HepG2 (cell line): ENCODE measurements around the gene GSDMA. TPM values are rescaled to one million over a fixed set of nuclear protein-coding genes. Genes with fewer than 3 reads are reported as not detected.
A peak's percentile ranks its signal among the peaks of the same experiment; 100 is the strongest.
"Not testable (repeated sequence)": the region's sequence is repeated elsewhere in the genome, so short reads cannot be mapped to it uniquely, and the experiment has no call there.

Experiments used
- ATAC-seq: fragments of 200-7000 bp; cut with Tn5 transposase; 3 replicates; pipeline ENCODE4 v1.9.1; 2020; ENCODE audit warnings: mild to moderate bottlenecking, moderate library complexity
- BruUV-seq: library from RNA; stranded (reverse); fragments of 400-500 nt; replicated peaks from 2 replicates; lab custom pipeline; 2021; lab: Mats Ljungman, UMichigan
- CTCF ChIA-PET: fragments of 300-600 bp; formaldehyde crosslinking; extraction: SDS; loops from one replicate; lab custom pipeline; 2021; ENCODE audit warnings: low total read pairs, inconsistent platforms, low intra/inter-chr PET ratio; lab: Yijun Ruan, JAX
- POLR2A ChIA-PET: fragments of 350-600 bp; sonication (Branson Sonifier 250); formaldehyde crosslinking; loops from one replicate; lab custom pipeline; 2020; ENCODE audit warnings: antibody characterized with exemption, inconsistent platforms; lab: Yijun Ruan, JAX
- DNase-seq: peaks from one replicate; pipeline ENCODE4 v3.0.0-alpha.2; 2015; ENCODE audit warnings: low spot score
- FAIRE-seq: peaks from 3 replicates; lab custom pipeline; 2011; peaks lifted over from hg19 to GRCh38; lab: Jason Lieb, UNC
- H2AFZ ChIP-seq: one replicate; pipeline ENCODE4 v1.6.1; 2011; ENCODE audit warnings: low read length, inconsistent platforms
- H3K27ac ChIP-seq: fragments of 300-600 bp; 3 replicates; pipeline ENCODE4 v1.8.0; 2011; ENCODE audit warnings: mixed run types, mild to moderate bottlenecking, mixed read lengths, low read length, inconsistent platforms; ENCODE audit not compliant: insufficient read depth; ENCODE audit errors: extremely low read length
- H3K27me3 ChIP-seq, 2 experiments: fragments of 200-600 bp in 1 of 2; 2 replicates in 1 of 2; 3 replicates in 1 of 2; pipeline versions ENCODE4 v1.6.0 to v1.8.0; 2011; ENCODE audit warnings: low read length in 2 of 2, mild to moderate bottlenecking in 2 of 2, moderate library complexity in 2 of 2, inconsistent platforms in 1 of 2; ENCODE audit not compliant: insufficient read depth in 2 of 2, control insufficient read depth in 1 of 2
- H3K36me3 ChIP-seq, 2 experiments: fragments of 200-600 bp in 1 of 2; replicated peaks in 1 of 2; 2 replicates in 1 of 2; 3 replicates in 1 of 2; pipeline versions ENCODE4 v1.5.1 to v1.8.0; 2011; ENCODE audit warnings: low read length in 2 of 2, inconsistent platforms in 1 of 2; ENCODE audit not compliant: insufficient read depth in 2 of 2, control insufficient read depth in 1 of 2
- H3K4me1 ChIP-seq: 2 replicates; pipeline ENCODE4 v1.5.1; 2012; ENCODE audit warnings: low read length, inconsistent platforms; ENCODE audit not compliant: insufficient read depth
- H3K4me2 ChIP-seq: 2 replicates; pipeline ENCODE4 v1.6.0; 2011; ENCODE audit warnings: low read depth, low read length, inconsistent platforms
- H3K4me3 ChIP-seq, 3 experiments: fragments of 200-600 bp in 1 of 3; sonication (generic), shearing (Covaris generic) in 1 of 3; replicated peaks in 1 of 3; 2 replicates each; pipeline ENCODE4 v1.5.1; 2011 to 2016; ENCODE audit warnings: low read length in 3 of 3, inconsistent platforms in 2 of 3, low read depth in 2 of 3, mild to moderate bottlenecking in 2 of 3, control low read depth in 1 of 3, mixed read lengths in 1 of 3; ENCODE audit not compliant: insufficient read depth in 1 of 3
- H3K79me2 ChIP-seq: one replicate; pipeline ENCODE4 v1.6.1; 2011; ENCODE audit warnings: low read length, inconsistent platforms; ENCODE audit not compliant: insufficient read depth
- H3K9ac ChIP-seq: 2 replicates; pipeline ENCODE4 v1.6.0; 2011; ENCODE audit warnings: mild to moderate bottlenecking, low read depth, low read length, inconsistent platforms; ENCODE audit not compliant: insufficient read depth
- H3K9me3 ChIP-seq: 2 replicates; pipeline ENCODE4 v1.5.1; 2012; ENCODE audit warnings: mild to moderate bottlenecking, low read length
- H4K20me1 ChIP-seq: 2 replicates; pipeline ENCODE4 v1.6.0; 2011; ENCODE audit warnings: inconsistent platforms, mild to moderate bottlenecking, low read length, moderate library complexity; ENCODE audit not compliant: insufficient read depth
- DPF2 ChIP-seq: sonication (generic); formaldehyde crosslinking; IDR thresholded peaks from 2 replicates; pipeline ENCODE4 v1.4.0; 2020; ENCODE audit warnings: mild to moderate bottlenecking, low read depth, missing genetic modification reagents, borderline replicate concordance
- ELF3 ChIP-seq: IDR thresholded peaks from 2 replicates; pipeline ENCODE4 v1.6.1; 2016; ENCODE audit warnings: missing genetic modification reagents, missing compliant biosample characterization
- FOXO1 ChIP-seq: sonication (generic); formaldehyde crosslinking; IDR thresholded peaks from 2 replicates; pipeline ENCODE4 v1.4.0; 2020; ENCODE audit warnings: missing genetic modification reagents
- HIC2 ChIP-seq: sonication (generic); formaldehyde crosslinking; IDR thresholded peaks from 2 replicates; pipeline ENCODE4 v1.9.0; 2022; ENCODE audit warnings: low read depth, missing genetic modification reagents
- NR2F1 ChIP-seq, 2 experiments: fragments of 450-650 bp in 1 of 2; formaldehyde crosslinking in 1 of 2; IDR thresholded peaks; 2 replicates each; pipeline versions ENCODE4 v1.5.0 to v1.6.1; 2016 to 2020; ENCODE audit warnings: mild to moderate bottlenecking in 1 of 2, missing compliant biosample characterization in 1 of 2, missing genetic modification reagents in 1 of 2, moderate library complexity in 1 of 2
- RXRB ChIP-seq: IDR thresholded peaks from 2 replicates; pipeline ENCODE4 v1.6.1; 2016; ENCODE audit warnings: borderline replicate concordance, missing genetic modification reagents, missing compliant biosample characterization
- SAP130 ChIP-seq: IDR thresholded peaks from 2 replicates; pipeline ENCODE4 v1.6.1; 2016; ENCODE audit warnings: low read depth
- SOX13 ChIP-seq, 3 experiments: fragments of 450-650 bp in 1 of 3; sonication (generic) in 1 of 3; formaldehyde crosslinking in 1 of 3; IDR thresholded peaks in 2 of 3; conservative IDR thresholded peaks in 1 of 3; 2 replicates each; pipeline versions ENCODE4 v1.5.0 to v1.6.1; 2016 to 2020; ENCODE audit warnings: antibody characterized with exemption in 1 of 3, mild to moderate bottlenecking in 1 of 3, missing compliant biosample characterization in 1 of 3, missing genetic modification reagents in 1 of 3, moderate library complexity in 1 of 3
- SOX6 ChIP-seq, 2 experiments: fragments of 450-650 bp in 1 of 2; sonication (generic) in 1 of 2; formaldehyde crosslinking in 1 of 2; IDR thresholded peaks; 2 replicates each; pipeline versions ENCODE4 v1.4.0 to v1.6.1; 2017 to 2020; ENCODE audit warnings: antibody characterized with exemption in 1 of 2, mild to moderate bottlenecking in 1 of 2, missing genetic modification reagents in 1 of 2
- YEATS2 ChIP-seq: sonication (generic); formaldehyde crosslinking; IDR thresholded peaks from 2 replicates; pipeline ENCODE4 v1.4.0; 2020; ENCODE audit warnings: missing genetic modification reagents, borderline replicate concordance
- ZFX ChIP-seq: sonication (generic); formaldehyde crosslinking; IDR thresholded peaks from 2 replicates; pipeline ENCODE4 v1.4.0; 2020; ENCODE audit warnings: mild to moderate bottlenecking, low read depth, missing genetic modification reagents, moderate library complexity
- ZNF431 ChIP-seq: sonication (generic); formaldehyde crosslinking; IDR thresholded peaks from 2 replicates; pipeline ENCODE4 v1.9.0; 2022; ENCODE audit warnings: missing genetic modification reagents, low read depth, mild to moderate bottlenecking, borderline replicate concordance
- ZNF687 ChIP-seq: sonication (generic); formaldehyde crosslinking; IDR thresholded peaks from 2 replicates; pipeline ENCODE4 v1.5.1; 2020; ENCODE audit warnings: mild to moderate bottlenecking, missing genetic modification reagents, moderate library complexity
- ZNF691 ChIP-seq: sonication (generic); formaldehyde crosslinking; IDR thresholded peaks from 2 replicates; pipeline ENCODE4 v1.4.0; 2020; ENCODE audit warnings: missing genetic modification reagents, low read depth, mild to moderate bottlenecking, borderline replicate concordance
- WGBS: methylation state at CpG from one replicate; pipeline ENCODE4 v1.1.6; 2017; ENCODE audit warnings: low lambda C conversion rate; 5-methylcytosine and 5-hydroxymethylcytosine counted together
- in situ Hi-C: cut with HindIII; loops from 2 replicates; pipeline ENCODE4 v1.10.0; 2017; ENCODE audit warnings: low pct_unique_long_range_greater_than_20kb; ENCODE audit not compliant: extremely low pct_ligation_motif_present
- intact Hi-C: fragments of 100-400 bp; cut with micrococcal nuclease; formaldehyde crosslinking; loops from one replicate; pipeline ENCODE4 v1.10.0; 2022; ENCODE audit not compliant: unreplicated experiment
- polyA plus RNA-seq, 8 experiments: library from polyadenylated mRNA; depleted of rRNA in 3 of 8; stranded (reverse) in 7 of 8; unstranded in 1 of 8; fragments of >200 nt; fragmentation: Illumina TruSeq in 4 of 8; extraction: Trizol in 4 of 8; gene quantifications; 2 replicates each; pipeline versions ENCODE4 v1.2.1 to v1.2.3, GENCODE V29; 2011 to 2016; ENCODE audit warnings: low read depth in 4 of 8, missing spikeins in 1 of 8, mixed read lengths in 1 of 8; ENCODE audit not compliant: insufficient read depth in 1 of 8
- total RNA-seq, 5 experiments: library from RNA; depleted of rRNA; stranded (reverse); fragments of >200 nt; fragmentation: Illumina TruSeq; extraction: Trizol; gene quantifications; 2 replicates each; pipeline ENCODE4 v1.2.3, GENCODE V29; 2016; ENCODE audit warnings: low read depth in 1 of 5
- TF ChIP-seq, protein P1 (sequence below): sonication (generic); IDR thresholded peaks from 2 replicates; pipeline ENCODE4 v1.6.1; 2016; ENCODE audit warnings: low read depth, borderline replicate concordance

The GSDMA gene
- total and polyA plus RNA-seq, 2 of the 13 experiments (the other 11 are each of a cell fraction or from before 2014, with no cell fraction given), result not detected

GRCh38 chr17:39948489-39948828 lies 14.3 kb upstream of the GSDMA start:
- Histone ChIP-seq H3K4me2 (peak overlapping the region; percentile 47), H3K4me1 (peaks cover 60% of the 10 kb centered on the region), H3K9ac (0 out of 2 replicates have a peak overlapping the region, but pooled peaks have one; percentile 1), H3K27me3 (peaks cover 11 to 34% of the 10 kb centered on the region in 2 experiments; a peak in 3 of 5 replicates)
- in situ Hi-C loops; H3K9me3 ChIP-seq; H3K4me3 ChIP-seq; intact Hi-C loops; H2AFZ ChIP-seq; H4K20me1 ChIP-seq; H3K79me2 ChIP-seq; H3K36me3 ChIP-seq; BruUV-seq; CTCF ChIA-PET; H3K27ac ChIP-seq; TF ChIP-seq SOX6 (IDR thresholded peaks at IDR 0.05); SOX13 (CRISPR knock-in tag; conservative IDR thresholded peaks at IDR 0.05 in 1 of 2, IDR thresholded peaks at IDR 0.05 in 1 of 2): not testable (repeated sequence)
- POLR2A ChIA-PET, result interaction anchor here (1.7 kb wide), 1 partner anchor 21 kb away, joined by 7 read pairs; the partner anchor contains the start of genes LRRC3C and ORMDL3
- ATAC-seq (peak; percentile 8; the same call in 1 of the 3 replicates), DNase-seq (peak; percentile 33), FAIRE-seq (peak; percentile 63)
- WGBS, result 0% methylated on average over 3 of the region's 5 CpGs
- TF ChIP-seq RXRB (CRISPR knock-in tag), result peak; percentile 86
- peak; percentile 72; the same call in 1 of the 2 replicates for TF ChIP-seq FOXO1
- TF ChIP-seq ZNF687 (CRISPR knock-in tag), result peak; percentile 53
- peak; percentile 98 for TF ChIP-seq ELF3
- TF ChIP-seq, protein P1, sequence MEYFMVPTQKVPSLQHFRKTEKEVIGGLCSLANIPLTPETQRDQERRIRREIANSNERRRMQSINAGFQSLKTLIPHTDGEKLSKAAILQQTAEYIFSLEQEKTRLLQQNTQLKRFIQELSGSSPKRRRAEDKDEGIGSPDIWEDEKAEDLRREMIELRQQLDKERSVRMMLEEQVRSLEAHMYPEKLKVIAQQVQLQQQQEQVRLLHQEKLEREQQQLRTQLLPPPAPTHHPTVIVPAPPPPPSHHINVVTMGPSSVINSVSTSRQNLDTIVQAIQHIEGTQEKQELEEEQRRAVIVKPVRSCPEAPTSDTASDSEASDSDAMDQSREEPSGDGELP, result peak; percentile 23; the same call in 1 of the 2 replicates
- peak; percentile 67; the same call in 1 of the 2 replicates for TF ChIP-seq HIC2 (CRISPR knock-in tag)
- peak; percentile 59 to 72; a peak in 2 of 4 replicates for TF ChIP-seq NR2F1 (CRISPR knock-in tag; IDR thresholded peaks at IDR 0.05)
- TF ChIP-seq ZFX (CRISPR knock-in tag), result peak; percentile 47; the same call in 1 of the 2 replicates
- peak; percentile 49; the same call in 1 of the 2 replicates for TF ChIP-seq SOX6 (CRISPR knock-in tag; IDR thresholded peaks at IDR 0.05)
- peak; percentile 30; the same call in 1 of the 2 replicates for TF ChIP-seq SOX13 (IDR thresholded peaks at IDR 0.05)
- TF ChIP-seq DPF2 (CRISPR knock-in tag), result 0 out of 2 replicates have a peak, but pooled peaks have one; percentile 55
- peak; percentile 84; the same call in 1 of the 2 replicates for TF ChIP-seq ZNF691
- TF ChIP-seq SAP130 (CRISPR knock-in tag), result peak; percentile 92
- 0 out of 2 replicates have a peak, but pooled peaks have one; percentile 58 for TF ChIP-seq ZNF431 (CRISPR knock-in tag)
- peak; percentile 16; the same call in 1 of the 2 replicates for TF ChIP-seq YEATS2 (CRISPR knock-in tag)
